GM10248 (cell line): ENCODE results near the gene ZNF451.
"Not testable (repeated sequence)": the region's sequence is repeated elsewhere in the genome, so short reads cannot be mapped to it uniquely, and the experiment has no call there.

Experiments used
- CTCF ChIA-PET: fragments of 300-600 bp; sonication (Branson Sonifier 250); formaldehyde crosslinking; extraction: SDS; loops from one replicate; lab custom pipeline; 2021; ENCODE audit warnings: antibody characterized with exemption; lab: Yijun Ruan, JAX
- POLR2A ChIA-PET: fragments of 350-650 bp; sonication (Branson Sonifier 250); formaldehyde crosslinking; extraction: SDS; loops from one replicate; lab custom pipeline; 2020; ENCODE audit warnings: antibody characterized with exemption; lab: Yijun Ruan, JAX
- DNase-seq: peaks from one replicate; pipeline ENCODE4 v3.0.0; 2012; ENCODE audit errors: extremely low spot score
- TF ChIP-seq, protein P1 (sequence below): IDR thresholded peaks from 2 replicates; pipeline ENCODE4 v1.5.1; 2012; ENCODE audit warnings: mild to moderate bottlenecking, low read depth; ENCODE audit errors: extremely low read depth, missing control alignments, control extremely low read depth

Gene ZNF451

DNA sequence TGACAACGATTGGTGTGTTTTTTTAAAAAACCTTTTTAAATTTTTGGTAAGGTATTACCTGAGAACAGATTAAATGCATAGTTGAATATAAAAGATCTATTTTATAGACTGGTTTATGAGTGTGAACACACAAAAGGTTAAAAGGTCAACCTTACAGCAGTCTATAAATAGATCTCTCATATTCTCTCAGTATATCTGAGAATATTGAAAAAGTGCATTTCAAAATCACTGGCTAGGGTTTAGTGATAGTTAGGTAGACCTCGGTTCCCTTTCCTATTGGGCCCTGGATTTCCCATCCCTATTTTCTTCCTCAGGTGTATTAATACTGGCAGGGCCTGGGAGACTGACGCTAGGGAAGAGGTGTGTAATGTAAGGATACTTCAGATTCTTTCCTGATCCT is 723 bp upstream of the ZNF451 start:
- CTCF ChIA-PET, result interaction anchor here (1.2 to 1.4 kb wide), 2 partner anchors 10 to 185 kb away, joined by 3 read pairs; no protein-coding TSS in a partner anchor
- TF ChIP-seq, protein P1, sequence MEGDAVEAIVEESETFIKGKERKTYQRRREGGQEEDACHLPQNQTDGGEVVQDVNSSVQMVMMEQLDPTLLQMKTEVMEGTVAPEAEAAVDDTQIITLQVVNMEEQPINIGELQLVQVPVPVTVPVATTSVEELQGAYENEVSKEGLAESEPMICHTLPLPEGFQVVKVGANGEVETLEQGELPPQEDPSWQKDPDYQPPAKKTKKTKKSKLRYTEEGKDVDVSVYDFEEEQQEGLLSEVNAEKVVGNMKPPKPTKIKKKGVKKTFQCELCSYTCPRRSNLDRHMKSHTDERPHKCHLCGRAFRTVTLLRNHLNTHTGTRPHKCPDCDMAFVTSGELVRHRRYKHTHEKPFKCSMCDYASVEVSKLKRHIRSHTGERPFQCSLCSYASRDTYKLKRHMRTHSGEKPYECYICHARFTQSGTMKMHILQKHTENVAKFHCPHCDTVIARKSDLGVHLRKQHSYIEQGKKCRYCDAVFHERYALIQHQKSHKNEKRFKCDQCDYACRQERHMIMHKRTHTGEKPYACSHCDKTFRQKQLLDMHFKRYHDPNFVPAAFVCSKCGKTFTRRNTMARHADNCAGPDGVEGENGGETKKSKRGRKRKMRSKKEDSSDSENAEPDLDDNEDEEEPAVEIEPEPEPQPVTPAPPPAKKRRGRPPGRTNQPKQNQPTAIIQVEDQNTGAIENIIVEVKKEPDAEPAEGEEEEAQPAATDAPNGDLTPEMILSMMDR, result no peak

DNA sequence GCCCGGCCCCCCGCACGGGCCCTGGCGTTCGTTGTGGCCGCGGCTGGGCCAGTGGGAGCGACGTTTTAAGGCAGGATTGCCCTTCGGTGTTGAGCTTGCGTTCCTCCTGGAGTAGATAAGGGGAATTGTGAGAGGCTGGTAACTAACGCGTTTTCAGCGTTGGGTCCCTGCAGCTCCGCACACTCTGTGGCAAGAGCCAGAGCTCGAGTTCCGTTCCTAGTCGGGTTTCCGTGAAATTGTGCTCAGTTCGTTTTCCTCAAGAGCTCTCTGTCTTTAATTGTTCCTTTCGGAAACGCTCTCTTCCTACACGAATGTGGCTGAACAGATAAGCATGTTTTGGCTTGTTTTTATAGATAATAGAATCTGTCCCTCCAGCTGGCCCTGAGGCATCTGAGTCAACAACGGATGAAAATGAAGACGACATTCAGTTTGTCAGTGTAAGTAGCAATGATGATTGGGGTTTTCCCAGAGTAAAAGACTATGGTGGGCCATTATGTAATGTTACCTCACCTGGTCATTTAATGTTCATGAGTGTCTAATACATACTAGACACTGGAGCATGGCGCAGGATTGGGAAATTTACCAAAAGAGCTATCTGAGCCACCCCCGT is 575 bp downstream of the ZNF451 start:
- POLR2A ChIA-PET, result not testable (repeated sequence)

More for the DNA sequence above, 723 bp upstream of the ZNF451 start:
- POLR2A ChIA-PET, result interaction anchor here (0.7 kb wide), 1 partner anchor 14 kb away, joined by 4 read pairs; no protein-coding TSS in a partner anchor
- peak; percentile 13 for DNase-seq

DNA sequence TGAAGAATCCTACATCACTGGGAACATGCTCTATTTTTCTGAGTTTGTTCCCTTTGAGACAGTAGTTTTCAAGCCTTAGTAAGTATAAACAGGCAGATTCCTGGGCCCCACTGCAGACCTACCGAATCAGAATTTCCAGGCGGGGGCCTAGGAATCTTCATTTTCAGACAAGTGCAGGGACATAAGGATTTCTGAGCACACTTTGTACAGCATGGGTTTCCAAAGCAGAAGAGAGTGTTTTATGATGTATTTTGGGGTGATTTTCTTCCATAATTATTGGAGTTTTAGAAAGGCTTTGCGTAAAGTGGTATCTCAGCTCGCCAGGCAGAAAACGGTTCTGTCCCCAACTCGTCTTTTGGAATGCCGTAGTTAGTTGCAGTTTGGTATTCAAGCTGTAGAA is 1.4 kb downstream of the ZNF451 start:
- DNase-seq, POLR2A ChIA-PET: not testable (repeated sequence)
- CTCF ChIA-PET, result interaction anchor here (1.5 kb wide), 1 partner anchor 8 kb away, joined by 3 read pairs; no protein-coding TSS in a partner anchor

More for the DNA sequence above, 575 bp downstream of the ZNF451 start:
- DNase-seq, CTCF ChIA-PET: not testable (repeated sequence)

DNA sequence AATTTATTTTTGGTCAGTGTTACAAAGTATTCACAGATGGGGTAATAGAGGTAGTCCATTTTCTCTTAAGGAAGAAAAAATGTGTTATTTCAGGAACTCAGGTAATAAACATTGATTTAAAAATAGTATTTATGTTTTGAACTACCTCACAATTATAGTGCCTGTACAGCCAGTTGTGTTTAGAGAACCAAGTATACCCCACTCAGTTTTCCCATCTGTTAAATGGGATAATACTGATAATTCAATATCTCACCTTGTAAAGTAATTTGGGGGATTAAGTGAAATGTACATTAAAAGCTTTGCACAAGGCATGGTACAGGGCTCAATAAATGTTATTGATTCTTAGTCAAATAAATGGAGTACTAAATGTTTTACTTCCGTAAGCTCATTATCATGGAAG is 4.7 kb downstream of the ZNF451 start:
- ChIA-PET CTCF (interaction anchor here (0.7 to 0.9 kb wide), 3 partner anchors 14 to 82 kb away, joined by 3 read pairs; no protein-coding TSS in a partner anchor), POLR2A (no interaction called here)
- TF ChIP-seq, protein P1, result no peak
- no peak for DNase-seq

DNA sequence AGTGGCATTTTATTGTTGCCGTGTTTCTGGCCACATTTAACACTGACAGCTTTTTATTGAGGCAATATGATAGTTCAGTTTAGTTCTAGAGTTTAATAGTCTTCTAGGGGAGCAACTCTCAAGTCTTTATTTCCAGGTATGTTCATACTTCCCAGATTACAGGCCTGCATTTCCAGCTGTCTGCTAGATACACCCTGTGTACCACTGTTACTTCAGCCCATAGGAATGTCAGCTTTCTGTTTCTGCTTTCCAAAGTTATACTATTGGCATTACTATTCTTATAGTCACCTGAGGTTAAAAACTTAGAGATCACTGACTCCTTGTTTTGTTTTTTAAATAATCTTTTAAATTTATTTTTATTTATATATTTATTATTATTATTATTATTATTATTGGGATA is 7.6 kb downstream of the ZNF451 start:
- ChIA-PET CTCF (interaction anchor here (1.1 to 1.2 kb wide), 2 partner anchors 10 to 195 kb away, joined by 3 read pairs; no protein-coding TSS in a partner anchor), POLR2A (no interaction called here)
- DNase-seq, result no peak
- TF ChIP-seq, protein P1, result no peak

DNA sequence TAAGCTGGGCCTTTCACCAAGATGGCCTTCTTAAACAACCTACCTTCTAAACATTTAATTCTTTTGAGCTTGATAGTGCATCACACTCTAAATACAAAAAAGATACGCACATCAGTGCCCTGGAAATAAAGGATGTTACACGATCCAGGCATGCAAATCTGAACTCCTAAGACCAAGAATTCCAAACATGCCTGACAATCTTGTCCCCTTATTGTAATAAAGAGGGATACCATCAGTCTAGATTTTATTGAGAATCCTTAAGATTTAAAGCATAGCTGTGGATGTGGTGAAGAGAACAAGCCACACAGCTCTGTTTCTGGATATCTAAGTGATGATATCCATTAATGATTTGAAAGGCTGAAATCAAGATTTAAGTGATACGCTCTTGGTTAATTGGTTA is 13.0 kb downstream of the ZNF451 start:
- CTCF ChIA-PET, result interaction anchor here (1.0 to 2.0 kb wide), 6 partner anchors 9 to 148 kb away, joined by 3 to 11 read pairs (median 4); partner anchors contain the start of gene BEND6
- POLR2A ChIA-PET, result interaction anchor here (0.6 to 1.1 kb wide), 2 partner anchors 8 to 13 kb away, joined by 4 read pairs; no protein-coding TSS in a partner anchor
- no peak for DNase-seq
- TF ChIP-seq, protein P1, result no peak

DNA sequence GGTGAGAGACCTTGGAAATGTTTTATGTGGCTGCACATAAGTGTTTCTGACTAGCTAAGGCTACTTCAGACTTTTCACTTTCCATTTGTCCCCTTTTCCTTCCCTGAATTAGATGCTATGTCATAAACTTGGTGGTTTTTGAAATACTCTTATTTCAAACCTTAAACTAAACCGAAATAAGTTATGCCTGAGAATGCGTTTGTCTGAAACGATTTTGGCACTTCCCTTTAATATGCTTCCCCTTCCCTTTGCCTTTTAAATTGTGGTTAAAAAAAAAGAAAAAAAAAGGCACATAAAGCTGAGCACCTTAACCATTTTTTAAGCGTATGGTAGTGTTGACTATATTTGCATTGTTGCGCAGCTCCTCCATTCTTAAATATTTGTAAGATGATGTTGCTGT is 14.3 kb downstream of the ZNF451 start:
- DNase-seq, result no peak
- CTCF ChIA-PET, result no interaction called here
- POLR2A ChIA-PET, result interaction anchor here (0.6 kb wide), 1 partner anchor 9 kb away, joined by 6 read pairs; no protein-coding TSS in a partner anchor
- TF ChIP-seq, protein P1, result no peak
